SK-MEL-5 (cell line): ENCODE data around the gene NPFF. TPM values are rescaled to one million over a fixed set of nuclear protein-coding genes. Genes with fewer than 3 reads are reported as not detected.

Experiments
- DNase-seq: peaks from one replicate; pipeline ENCODE4 v3.0.0-alpha.2; 2016; ENCODE audit warnings: low read depth, low spot score
- in situ Hi-C: cut with HindIII; loops from 2 replicates; pipeline ENCODE4 v1.10.0; 2016; ENCODE audit warnings: low sequenced_read_pairs, high pct_unique_total_duplicates, low pct_unique_long_range_greater_than_20kb
- total RNA-seq: library from RNA; depleted of rRNA; stranded (reverse); fragments of >200 nt; shearing (Covaris generic); gene quantifications from 2 replicates; pipeline ENCODE4 v1.2.3, GENCODE V29; 2014

Gene NPFF
- total RNA-seq, 1 experiment from 2014 or later, result not detected

GRCh38 chr12:53500776-53501614 is 6.3 kb downstream of the NPFF start, which contains the start of gene TARBP2:
Gene TARBP2 (plus strand): TSS chr12:53501283. CDS start chr12:53501409, 126 bp downstream.
- in situ Hi-C loops, result no loop called here
- peak; percentile 100 for DNase-seq

DNA sequence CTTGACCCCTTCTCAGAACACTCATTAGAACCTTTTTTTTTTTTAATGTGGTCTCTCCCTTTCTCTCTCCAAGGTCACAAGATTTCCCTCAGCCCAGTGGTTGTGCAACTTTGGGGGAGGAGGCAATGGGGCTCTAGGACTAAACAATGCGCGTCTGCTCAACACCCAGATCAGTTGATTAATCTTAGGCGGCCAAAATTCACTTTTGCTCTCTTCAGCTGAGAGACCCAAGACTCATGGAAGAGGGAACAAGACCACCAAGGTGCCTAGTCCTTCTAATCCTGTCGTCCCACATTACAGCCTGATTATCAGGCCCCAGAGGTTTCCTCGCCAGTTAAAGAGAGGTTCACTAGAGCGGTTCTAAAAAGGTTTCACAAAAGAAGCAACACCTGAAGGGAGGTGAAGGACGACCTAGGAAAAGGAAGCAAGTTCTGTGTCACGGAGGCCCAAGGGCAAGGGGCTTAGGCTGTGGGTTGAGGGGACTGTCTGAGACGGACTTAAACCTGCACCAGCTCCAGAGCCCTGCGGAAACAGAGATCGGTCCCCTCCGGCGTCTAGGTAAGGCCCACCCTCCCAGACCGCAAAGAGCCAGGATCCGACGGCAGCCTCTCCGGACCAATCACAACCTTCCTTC is 7.0 kb downstream of the NPFF start:
- peak; percentile 68 for DNase-seq
- in situ Hi-C loops, result no loop called here

- in situ Hi-C loops, result no loop called here
- peak; percentile 55 for DNase-seq
These were observed 7.8 kb downstream of the NPFF start, which contains the start of gene MAP3K12 for GRCh38 chr12:53499266-53500141. Gene MAP3K12 (minus strand): TSS chr12:53499458. CDS start chr12:53487391, 12,067 bp downstream.

GRCh38 chr12:53498235-53498630 is 9.1 kb downstream of the NPFF start:
- in situ Hi-C loops, result no loop called here
- DNase-seq, result no peak

DNA sequence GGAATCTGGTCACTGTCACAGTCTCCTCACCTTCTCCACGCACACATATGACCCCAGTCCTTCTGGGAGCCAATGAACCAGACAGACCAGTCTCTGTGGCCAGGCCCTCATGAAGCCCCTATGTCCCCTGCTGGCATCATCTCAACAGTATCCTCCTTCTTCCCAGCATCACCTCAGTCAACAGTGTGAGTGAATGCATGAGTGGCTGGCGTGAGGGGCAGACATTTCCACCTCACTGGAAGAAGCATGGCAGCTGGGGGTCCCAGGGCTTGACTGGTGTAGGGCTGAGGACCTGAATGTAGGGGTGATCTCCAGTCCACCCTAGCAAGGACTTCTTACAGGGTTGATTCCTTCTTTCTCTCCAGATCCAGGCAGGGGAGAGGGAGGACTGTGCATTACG is 9.8 kb downstream of the NPFF start:
- no peak for DNase-seq
- in situ Hi-C loops, result no loop called here

DNA sequence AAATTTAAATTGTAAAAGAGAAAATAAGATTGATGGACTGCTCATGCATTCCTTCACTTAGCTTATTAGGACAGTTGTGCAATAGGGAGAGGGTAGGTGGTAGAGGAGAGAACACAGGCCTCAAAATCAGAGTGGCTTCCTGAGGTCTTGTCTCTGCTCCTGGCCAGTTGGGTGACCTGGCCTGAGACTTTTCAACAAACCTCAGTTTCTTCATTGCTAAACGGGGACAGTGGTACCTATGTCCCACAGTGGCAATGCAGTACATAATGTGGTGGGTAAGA is 10.6 kb downstream of the NPFF start:
- in situ Hi-C loops, result no loop called here

DNA sequence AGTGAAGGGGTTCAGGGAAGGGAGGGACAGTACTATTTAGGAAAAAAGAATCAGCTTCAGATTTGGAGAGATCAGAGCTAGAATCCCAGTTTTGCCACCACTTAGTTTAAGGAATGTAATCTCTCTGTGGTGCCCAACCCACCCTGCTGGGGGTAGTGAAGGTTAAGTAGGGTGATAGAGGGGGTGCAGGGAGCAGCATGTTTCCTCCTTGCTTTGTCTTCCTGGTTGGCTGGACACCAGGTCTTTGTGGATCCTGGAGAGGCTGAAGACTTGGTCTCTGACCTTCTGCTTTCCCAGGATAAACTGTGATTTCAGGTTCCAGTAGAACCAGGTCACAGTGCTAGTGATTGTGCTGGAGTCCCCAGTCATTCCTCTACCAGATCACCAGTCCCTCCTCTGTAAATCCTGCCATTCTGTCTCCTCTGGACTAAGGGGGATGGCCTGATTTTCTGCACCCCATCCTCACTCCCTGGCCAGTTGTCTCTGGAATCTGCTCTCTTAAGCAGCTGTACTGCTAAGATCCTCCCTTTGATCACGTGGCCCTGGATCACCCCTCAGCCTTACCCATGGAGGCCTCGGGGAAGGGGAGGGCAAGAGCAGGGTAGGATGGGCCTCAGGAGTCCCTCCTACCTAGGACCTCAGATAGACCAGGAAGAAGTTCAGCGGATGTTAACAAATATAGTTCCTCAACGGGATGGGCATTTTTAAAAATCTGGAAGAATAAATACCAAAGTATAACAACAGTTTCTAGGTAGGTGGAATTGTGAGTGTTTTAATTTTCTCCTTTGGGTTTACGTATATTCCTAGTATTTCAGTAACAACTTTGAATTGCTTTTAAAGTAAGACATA is 11.2 kb downstream of the NPFF start:
- in situ Hi-C loops, result no loop called here
- DNase-seq, result peak; percentile 83

More for the DNA sequence above, 10.6 kb downstream of the NPFF start:
- DNase-seq, result no peak

GRCh38 chr12:53493610-53494391 is 13.5 kb downstream of the NPFF start:
- DNase-seq, result no peak
- in situ Hi-C loops, result no loop called here

GRCh38 chr12:53492830-53493609 is 14.3 kb downstream of the NPFF start:
- in situ Hi-C loops, result no loop called here

GRCh38 chr12:53492188-53492587 is 15.1 kb downstream of the NPFF start:
- in situ Hi-C loops, result no loop called here
- no peak for DNase-seq

More at GRCh38 chr12:53492830-53493609, 14.3 kb downstream of the NPFF start:
- DNase-seq, result peak; percentile 93

GRCh38 chr12:53489242-53489864 is 17.9 kb downstream of the NPFF start:
- no peak for DNase-seq
- in situ Hi-C loops, result no loop called here

DNA sequence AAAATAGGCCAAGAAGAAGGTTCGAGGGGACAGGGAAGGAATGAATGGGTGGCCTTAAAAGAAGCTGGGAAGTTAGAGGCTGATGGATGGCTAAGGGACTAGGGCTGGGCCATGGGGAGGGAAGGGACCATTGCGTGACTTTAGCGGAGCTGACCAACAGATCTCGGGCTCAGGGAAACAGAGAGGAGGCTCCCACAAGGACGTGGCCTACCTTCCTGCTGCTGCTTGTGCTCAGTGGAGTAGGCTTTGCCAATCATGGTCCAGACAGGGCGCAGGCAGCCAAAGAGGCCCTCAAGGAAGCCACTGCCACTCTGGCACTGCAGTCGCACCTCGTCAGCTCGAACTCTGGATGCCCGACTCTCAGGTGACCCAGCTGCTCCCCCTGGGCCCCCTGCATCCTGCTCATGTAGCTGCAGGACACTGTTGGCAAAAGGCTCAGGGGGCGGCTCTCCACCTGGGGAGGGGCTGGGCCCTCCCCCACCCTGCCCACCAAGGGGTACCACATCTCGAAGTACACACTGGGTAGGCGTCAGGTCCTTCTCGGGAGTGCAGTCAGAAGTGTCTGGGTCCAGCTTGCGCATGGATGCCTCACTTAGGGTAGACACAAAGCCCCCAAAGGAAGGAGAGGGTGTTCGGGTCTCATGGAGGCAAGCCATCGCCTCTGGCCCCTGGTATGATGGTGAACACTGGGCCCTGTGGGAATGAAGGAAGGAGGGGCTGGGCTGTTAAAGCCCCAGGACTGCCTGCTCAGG is 20.4 kb downstream of the NPFF start:
- DNase-seq, result no peak
- in situ Hi-C loops, result no loop called here

DNA sequence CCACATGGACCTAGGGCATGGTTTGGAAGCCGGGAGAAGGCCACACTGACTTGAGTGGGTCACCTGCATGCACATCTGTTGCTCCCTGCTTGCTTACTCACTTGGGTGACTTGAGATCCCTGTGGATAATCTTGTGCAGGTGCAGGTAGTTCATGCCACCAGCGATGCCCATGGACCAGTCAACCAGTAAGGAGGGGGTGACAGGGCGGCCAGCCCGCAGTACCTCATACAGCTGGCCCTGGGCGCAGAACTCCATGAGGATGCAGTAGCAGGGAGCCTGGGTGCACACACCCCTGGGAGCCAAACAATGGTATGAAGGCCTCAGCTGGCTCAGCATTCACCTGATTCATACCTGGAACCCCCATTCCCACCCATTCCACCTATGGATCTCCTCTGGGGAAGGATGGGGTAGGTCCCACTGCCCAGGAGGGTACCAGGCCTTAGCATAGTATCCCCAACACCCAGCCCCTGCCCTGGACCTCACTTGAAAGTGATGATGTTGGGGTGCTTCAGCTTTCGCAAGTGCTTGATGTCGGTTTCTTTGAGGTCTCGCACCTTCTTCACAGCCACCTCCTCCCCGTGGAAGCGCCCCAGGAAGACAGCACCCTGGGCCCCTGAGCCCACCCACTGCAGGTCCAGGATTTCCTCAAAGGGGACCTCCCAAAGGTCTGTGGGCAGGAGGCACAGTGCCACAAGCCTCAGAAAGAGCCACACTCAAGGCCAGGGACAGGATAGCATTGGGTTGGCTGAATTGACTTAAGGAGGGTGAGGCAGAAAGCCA is 21.1 kb downstream of the NPFF start:
- no peak for DNase-seq
- in situ Hi-C loops, result no loop called here
